Osteoblast (primary cell): ENCODE data around the gene RGS14. TPM values are rescaled to one million over a fixed set of nuclear protein-coding genes. Genes with fewer than 3 reads are reported as not detected.
A peak's percentile ranks its signal among the peaks of the same experiment; 100 is the strongest.

ENCODE experiments used
- DNase-seq: peaks from one replicate; pipeline ENCODE4 v3.0.0; 2011; ENCODE audit warnings: low spot score, mixed read lengths; ENCODE audit not compliant: insufficient read length; ENCODE audit errors: missing footprints
- H2AFZ ChIP-seq: 2 replicates; pipeline ENCODE4 v1.6.0; 2011; ENCODE audit warnings: mild to moderate bottlenecking, low read length
- H3K27ac ChIP-seq: 2 replicates; pipeline ENCODE4 v1.5.1; 2011; ENCODE audit warnings: mild to moderate bottlenecking, low read depth, low read length, moderate library complexity
- H3K27me3 ChIP-seq: 2 replicates; pipeline ENCODE4 v1.6.0; 2012; ENCODE audit warnings: mild to moderate bottlenecking, control low read depth, inconsistent platforms, low read length, moderate library complexity; ENCODE audit not compliant: insufficient read depth
- H3K36me3 ChIP-seq: 2 replicates; pipeline ENCODE4 v1.5.1; 2011; ENCODE audit warnings: mild to moderate bottlenecking, low read length, control low read depth, moderate library complexity; ENCODE audit not compliant: insufficient read depth
- H3K4me1 ChIP-seq: 2 replicates; pipeline ENCODE4 v1.5.1; 2011; ENCODE audit warnings: mild to moderate bottlenecking, low read length, control low read depth, moderate library complexity; ENCODE audit not compliant: insufficient read depth
- H3K4me2 ChIP-seq: 2 replicates; pipeline ENCODE4 v1.6.0; 2011; ENCODE audit warnings: mild to moderate bottlenecking, low read length; ENCODE audit not compliant: insufficient read depth
- H3K4me3 ChIP-seq: fragments of 200-600 bp; sonication (generic); 3 replicates; pipeline ENCODE4 v1.5.1; 2012; ENCODE audit warnings: mild to moderate bottlenecking, low read length, inconsistent platforms; ENCODE audit not compliant: insufficient read depth
- H3K79me2 ChIP-seq: 2 replicates; pipeline ENCODE4 v1.6.0; 2012; ENCODE audit warnings: mild to moderate bottlenecking, low read length, control low read depth, inconsistent platforms; ENCODE audit not compliant: insufficient read depth
- H3K9me3 ChIP-seq: 2 replicates; pipeline ENCODE4 v1.5.1; 2011; ENCODE audit warnings: low read depth, low read length, control low read depth
- H4K20me1 ChIP-seq: 2 replicates; pipeline ENCODE4 v1.6.0; 2012; ENCODE audit warnings: mild to moderate bottlenecking, low read length, control low read depth; ENCODE audit not compliant: insufficient read depth
- total RNA-seq: library from RNA; depleted of rRNA; stranded (reverse); fragments of >200 nt; gene quantifications from 2 replicates; pipeline ENCODE4 v1.2.3, GENCODE V29; 2012
- TF ChIP-seq, protein P1 (sequence below): IDR thresholded peaks from 2 replicates; pipeline ENCODE4 v1.5.1; 2011; ENCODE audit warnings: mild to moderate bottlenecking, low read depth, low read length, moderate library complexity; ENCODE audit errors: extremely low read depth

The RGS14 gene
- total RNA-seq, 1 donor: 9.4 TPM

DNA sequence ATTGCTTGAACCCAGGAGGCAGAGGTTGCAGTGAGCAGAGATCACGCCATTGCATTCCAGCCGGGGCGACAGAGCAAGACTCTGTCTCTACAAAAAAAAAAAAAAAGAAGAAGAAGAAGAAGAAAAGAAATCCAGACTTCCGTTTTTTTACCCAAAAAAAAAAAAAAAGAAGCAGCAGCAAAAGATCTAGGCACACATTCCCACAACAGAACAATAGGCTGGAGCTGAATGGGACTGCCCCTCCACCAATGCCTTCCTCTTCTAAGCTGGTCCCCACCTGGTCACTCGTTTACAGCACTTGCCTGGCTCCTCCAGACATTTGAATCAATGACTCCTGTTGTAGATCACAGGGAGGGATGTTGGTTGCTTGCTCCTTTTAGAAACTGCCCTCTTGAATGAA is 4.6 kb upstream of the RGS14 start:
- H3K4me3 ChIP-seq: no peak overlapping the region
- H2AFZ ChIP-seq: no peak overlapping the region
- peak; percentile 73 for DNase-seq
- H3K4me2 ChIP-seq: no peak overlapping the region
- H3K4me1 ChIP-seq: peaks cover 22% of the 10 kb centered on the region
- H3K27ac ChIP-seq: no peak overlapping the region
- TF ChIP-seq, protein P1, sequence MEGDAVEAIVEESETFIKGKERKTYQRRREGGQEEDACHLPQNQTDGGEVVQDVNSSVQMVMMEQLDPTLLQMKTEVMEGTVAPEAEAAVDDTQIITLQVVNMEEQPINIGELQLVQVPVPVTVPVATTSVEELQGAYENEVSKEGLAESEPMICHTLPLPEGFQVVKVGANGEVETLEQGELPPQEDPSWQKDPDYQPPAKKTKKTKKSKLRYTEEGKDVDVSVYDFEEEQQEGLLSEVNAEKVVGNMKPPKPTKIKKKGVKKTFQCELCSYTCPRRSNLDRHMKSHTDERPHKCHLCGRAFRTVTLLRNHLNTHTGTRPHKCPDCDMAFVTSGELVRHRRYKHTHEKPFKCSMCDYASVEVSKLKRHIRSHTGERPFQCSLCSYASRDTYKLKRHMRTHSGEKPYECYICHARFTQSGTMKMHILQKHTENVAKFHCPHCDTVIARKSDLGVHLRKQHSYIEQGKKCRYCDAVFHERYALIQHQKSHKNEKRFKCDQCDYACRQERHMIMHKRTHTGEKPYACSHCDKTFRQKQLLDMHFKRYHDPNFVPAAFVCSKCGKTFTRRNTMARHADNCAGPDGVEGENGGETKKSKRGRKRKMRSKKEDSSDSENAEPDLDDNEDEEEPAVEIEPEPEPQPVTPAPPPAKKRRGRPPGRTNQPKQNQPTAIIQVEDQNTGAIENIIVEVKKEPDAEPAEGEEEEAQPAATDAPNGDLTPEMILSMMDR: no peak
- H3K36me3 ChIP-seq: peaks cover 3% of the 10 kb centered on the region
- peaks cover 32% of the 10 kb centered on the region for H3K79me2 ChIP-seq
- no peaks in the 10 kb centered on the region for H3K9me3 ChIP-seq
- peaks cover 3% of the 10 kb centered on the region for H3K27me3 ChIP-seq
- no peaks in the 10 kb centered on the region for H4K20me1 ChIP-seq

DNA sequence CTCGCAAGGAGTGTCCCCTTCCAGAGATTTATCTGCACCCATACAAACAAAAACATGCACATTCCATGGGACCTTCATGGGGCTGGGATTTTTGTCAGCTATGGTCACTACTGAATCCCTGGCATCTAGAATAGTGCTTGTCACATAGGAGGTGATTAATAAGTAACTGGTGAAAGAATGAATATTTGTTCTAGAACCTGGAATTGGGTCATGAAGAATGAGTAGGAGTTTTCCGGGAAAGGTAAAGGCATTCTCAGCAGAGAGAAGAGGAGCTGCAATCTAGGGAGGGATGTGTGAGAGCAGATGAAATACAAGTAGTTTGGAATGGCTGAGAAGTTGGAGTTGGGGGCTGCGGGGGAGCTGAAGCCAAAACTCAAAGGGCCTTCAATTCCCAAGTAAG is 3.5 kb upstream of the RGS14 start:
- Histone ChIP-seq H3K27ac (no peak overlapping the region), H3K4me1 (peaks cover 23% of the 10 kb centered on the region), H3K4me2 (no peak overlapping the region), H4K20me1 (no peaks in the 10 kb centered on the region), H3K9me3 (no peaks in the 10 kb centered on the region), H3K79me2 (peaks cover 21% of the 10 kb centered on the region), H3K4me3 (no peak overlapping the region), H3K36me3 (no peaks in the 10 kb centered on the region), H2AFZ (no peak overlapping the region), H3K27me3 (peaks cover 10% of the 10 kb centered on the region)
- DNase-seq: no peak
- TF ChIP-seq, protein P1: no peak

DNA sequence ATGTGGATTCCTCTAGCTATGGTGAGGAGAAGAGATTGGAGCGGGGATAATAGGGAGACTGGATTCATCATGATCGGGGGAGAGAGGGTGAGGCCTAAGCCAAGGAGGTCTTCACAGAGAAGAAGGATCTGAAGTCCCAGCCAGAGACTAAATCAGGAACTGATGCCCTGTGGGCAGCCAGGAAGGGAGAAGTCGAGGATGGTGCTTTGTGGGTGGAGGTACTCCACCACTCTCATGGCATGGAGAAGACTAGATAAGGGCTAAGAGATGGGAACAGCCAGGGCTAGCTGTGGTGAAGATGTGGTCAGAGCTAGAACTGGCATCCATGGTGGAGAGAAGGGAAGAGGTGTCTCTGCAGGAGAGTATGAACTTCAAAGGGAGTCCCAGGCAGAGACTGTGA is 3.0 kb upstream of the RGS14 start:
- peaks cover 22% of the 10 kb centered on the region for H3K4me1 ChIP-seq
- no peak overlapping the region for H3K4me3 ChIP-seq
- H3K79me2 ChIP-seq: peaks cover 17% of the 10 kb centered on the region
- H4K20me1 ChIP-seq: no peaks in the 10 kb centered on the region
- H2AFZ ChIP-seq: no peak overlapping the region
- no peaks in the 10 kb centered on the region for H3K9me3 ChIP-seq
- H3K4me2 ChIP-seq: no peak overlapping the region
- H3K36me3 ChIP-seq: no peaks in the 10 kb centered on the region
- DNase-seq: peak; percentile 86
- TF ChIP-seq, protein P1: no peak
- H3K27me3 ChIP-seq: peaks cover 10% of the 10 kb centered on the region
- no peak overlapping the region for H3K27ac ChIP-seq

DNA sequence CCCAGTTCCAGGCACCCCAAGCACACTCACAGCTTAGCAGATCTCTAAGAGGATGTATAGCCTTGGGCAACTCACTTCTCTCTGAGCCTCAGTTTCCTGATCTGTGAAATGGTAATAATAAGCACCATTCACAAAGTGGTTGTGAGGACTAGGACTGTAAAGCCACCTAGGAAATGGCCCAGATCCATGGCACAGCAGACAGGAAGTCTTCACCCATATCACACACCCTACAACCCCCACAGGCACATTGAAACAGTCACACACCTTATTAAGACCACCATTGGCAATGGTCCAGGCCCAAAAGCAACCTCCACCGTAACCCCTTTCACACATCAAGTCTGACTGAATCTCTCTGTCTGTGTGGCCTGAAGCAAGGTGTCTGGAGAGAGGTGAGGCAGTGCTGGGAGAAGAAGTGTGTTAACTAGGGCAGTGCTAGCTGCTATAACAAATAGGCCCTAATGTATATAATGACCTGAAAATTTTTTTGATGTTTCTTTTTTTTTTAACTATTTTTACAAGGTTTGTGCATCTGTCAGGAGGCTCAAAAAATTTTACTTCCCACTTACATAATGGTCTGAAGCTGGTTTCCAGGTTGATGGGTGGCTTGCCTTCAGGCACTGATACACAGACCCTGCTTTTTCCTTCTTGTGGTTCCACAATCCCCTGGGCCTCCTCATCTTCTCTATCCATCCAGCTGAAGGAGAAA is 2.4 kb upstream of the RGS14 start:
- Histone ChIP-seq H3K79me2 (peaks cover 11% of the 10 kb centered on the region), H3K4me2 (no peak overlapping the region), H2AFZ (no peak overlapping the region), H3K4me1 (peaks cover 16% of the 10 kb centered on the region), H3K36me3 (no peaks in the 10 kb centered on the region), H3K9me3 (no peaks in the 10 kb centered on the region), H4K20me1 (no peaks in the 10 kb centered on the region), H3K4me3 (no peak overlapping the region), H3K27me3 (peaks cover 10% of the 10 kb centered on the region), H3K27ac (no peak overlapping the region)
- no peak for DNase-seq
- TF ChIP-seq, protein P1: no peak
